H9 (cell line): ENCODE data around the gene SDK1. TPM values are rescaled to one million over a fixed set of nuclear protein-coding genes. Genes with fewer than 3 reads are reported as not detected.

Experiments
- DNase-seq: peaks from one replicate; pipeline ENCODE4 v3.0.0-alpha.2; 2017
- H2AFZ ChIP-seq: one replicate; pipeline ENCODE4 v1.6.1; 2013; ENCODE audit warnings: mild to moderate bottlenecking, low read length, control low read depth, moderate library complexity
- H2AK5ac ChIP-seq: 2 replicates; pipeline ENCODE4 v1.6.1; 2013; ENCODE audit warnings: low read length, control low read depth, mixed read lengths; ENCODE audit not compliant: insufficient read length
- H2BK120ac ChIP-seq: one replicate; pipeline ENCODE4 v1.6.1; 2013; ENCODE audit warnings: low read depth, mild to moderate bottlenecking, low read length, control low read depth, inconsistent platforms; ENCODE audit not compliant: poor library complexity, severe bottlenecking
- H2BK12ac ChIP-seq: 2 replicates; pipeline ENCODE4 v1.6.1; 2013; ENCODE audit warnings: low read length, control low read depth, mixed read lengths, low read depth; ENCODE audit not compliant: insufficient read length
- H2BK15ac ChIP-seq: 2 replicates; pipeline ENCODE4 v1.6.1; 2013; ENCODE audit warnings: low read depth, low read length, control low read depth
- H2BK20ac ChIP-seq: one replicate; pipeline ENCODE4 v1.6.1; 2013; ENCODE audit warnings: low read depth, mild to moderate bottlenecking, low read length, control low read depth, inconsistent platforms; ENCODE audit not compliant: poor library complexity, severe bottlenecking
- H2BK5ac ChIP-seq: 2 replicates; pipeline ENCODE4 v1.6.1; 2013; ENCODE audit warnings: low read length, control low read depth, mixed read lengths; ENCODE audit not compliant: insufficient read length
- H3K14ac ChIP-seq: 2 replicates; pipeline ENCODE4 v1.6.1; 2013; ENCODE audit warnings: low read length, control low read depth; ENCODE audit not compliant: insufficient read depth
- H3K18ac ChIP-seq: 2 replicates; pipeline ENCODE4 v1.6.1; 2013; ENCODE audit warnings: low read depth, mild to moderate bottlenecking, mixed read lengths, low read length, control low read depth; ENCODE audit not compliant: insufficient read length
- H3K23ac ChIP-seq: 2 replicates; pipeline ENCODE4 v1.6.1; 2013; ENCODE audit warnings: low read length, control low read depth, mixed read lengths, low read depth; ENCODE audit not compliant: insufficient read length
- H3K23me2 ChIP-seq: 2 replicates; pipeline ENCODE4 v1.6.1; 2013; ENCODE audit warnings: low read depth, mild to moderate bottlenecking, mixed read lengths, low read length, control low read depth; ENCODE audit not compliant: insufficient read length, poor library complexity, severe bottlenecking
- H3K27ac ChIP-seq: 2 replicates; pipeline ENCODE4 v1.5.1; 2013; ENCODE audit warnings: low read length, control low read depth, mixed read lengths, low read depth; ENCODE audit not compliant: insufficient read length
- H3K27me3 ChIP-seq: 2 replicates; pipeline ENCODE4 v1.6.1; 2013; ENCODE audit warnings: low read length, control low read depth, inconsistent platforms; ENCODE audit not compliant: insufficient read depth
- H3K4ac ChIP-seq: 2 replicates; pipeline ENCODE4 v1.6.1; 2013; ENCODE audit warnings: low read depth, mild to moderate bottlenecking, control low read depth, inconsistent platforms, low read length, moderate library complexity
- H3K4me1 ChIP-seq: 2 replicates; pipeline ENCODE4 v1.6.1; 2013; ENCODE audit warnings: low read length, control low read depth, inconsistent platforms; ENCODE audit not compliant: insufficient read depth
- H3K4me2 ChIP-seq: 2 replicates; pipeline ENCODE4 v1.6.1; 2013; ENCODE audit warnings: low read length, control low read depth, mixed read lengths; ENCODE audit not compliant: insufficient read length, insufficient read depth
- H3K56ac ChIP-seq: 2 replicates; pipeline ENCODE4 v1.6.1; 2013; ENCODE audit warnings: low read depth, mild to moderate bottlenecking, mixed read lengths, low read length, control low read depth; ENCODE audit not compliant: insufficient read length
- H3K79me1 ChIP-seq: 2 replicates; pipeline ENCODE4 v1.6.1; 2013; ENCODE audit warnings: low read depth, mild to moderate bottlenecking, moderate library complexity, low read length, control low read depth, inconsistent platforms; ENCODE audit not compliant: insufficient read depth, poor library complexity, severe bottlenecking
- H3K79me2 ChIP-seq: 2 replicates; pipeline ENCODE4 v1.6.1; 2013; ENCODE audit warnings: low read length, control low read depth, inconsistent platforms; ENCODE audit not compliant: insufficient read depth
- H3K9ac ChIP-seq: 2 replicates; pipeline ENCODE4 v1.6.1; 2013; ENCODE audit warnings: low read length, control low read depth, mixed read lengths; ENCODE audit not compliant: insufficient read length; ENCODE audit errors: extremely low read depth
- H3K9me3 ChIP-seq: one replicate; pipeline ENCODE4 v1.6.1; 2013; ENCODE audit warnings: low read depth, low read length, inconsistent platforms; ENCODE audit not compliant: control insufficient read depth
- H3T11ph ChIP-seq: one replicate; pipeline ENCODE4 v1.6.1; 2013; ENCODE audit warnings: mild to moderate bottlenecking, low read length, control low read depth, inconsistent platforms
- H4K20me1 ChIP-seq: one replicate; pipeline ENCODE4 v1.6.1; 2013; ENCODE audit not compliant: control insufficient read depth, insufficient read length, insufficient read depth
- H4K5ac ChIP-seq: 2 replicates; pipeline ENCODE4 v1.6.1; 2013; ENCODE audit warnings: low read depth, mild to moderate bottlenecking, mixed read lengths, low read length, control low read depth; ENCODE audit not compliant: insufficient read length
- H4K8ac ChIP-seq: replicated peaks from 2 replicates; pipeline ENCODE4 v1.6.1; 2013; ENCODE audit warnings: low read length, control low read depth, mixed read lengths, low read depth; ENCODE audit not compliant: insufficient read length
- H4K91ac ChIP-seq: 2 replicates; pipeline ENCODE4 v1.6.1; 2013; ENCODE audit warnings: low read depth, mild to moderate bottlenecking, moderate library complexity, mixed read lengths, low read length, control low read depth; ENCODE audit not compliant: insufficient read length
- H3K27ac Mint-ChIP-seq, 3 experiments: 2 replicates in 2 of 3; 3 replicates in 1 of 3; pipeline ENCODE4 v1.8.0; 2020 to 2021; ENCODE audit warnings: mixed read lengths in 3 of 3, mild to moderate bottlenecking in 1 of 3, moderate library complexity in 1 of 3
- H3K27me3 Mint-ChIP-seq: 2 replicates; pipeline ENCODE4 v1.8.0; 2021; ENCODE audit warnings: low read depth, mild to moderate bottlenecking, moderate library complexity, mixed read lengths
- H3K36me3 Mint-ChIP-seq, 3 experiments: 2 replicates in 2 of 3; 3 replicates in 1 of 3; pipeline ENCODE4 v1.8.0; 2020 to 2021; ENCODE audit warnings: low read depth in 3 of 3, mixed read lengths in 3 of 3; ENCODE audit not compliant: insufficient read depth in 1 of 3
- H3K4me1 Mint-ChIP-seq, 2 experiments: 2 replicates each; pipeline ENCODE4 v1.8.0; 2020; ENCODE audit warnings: mixed read lengths in 2 of 2
- H3K4me3 Mint-ChIP-seq, 2 experiments: 2 replicates in 1 of 2; 3 replicates in 1 of 2; pipeline ENCODE4 v1.8.0; 2020 to 2021; ENCODE audit warnings: mild to moderate bottlenecking in 2 of 2, mixed read lengths in 2 of 2, moderate library complexity in 1 of 2
- H3K9me3 Mint-ChIP-seq, 2 experiments: 2 replicates in 1 of 2; 3 replicates in 1 of 2; pipeline ENCODE4 v1.8.0; 2020; ENCODE audit warnings: mild to moderate bottlenecking in 2 of 2, mixed read lengths in 2 of 2, moderate library complexity in 1 of 2
- WGBS: extraction: QIAGEN DNeasy Blood & Tissue Kit; methylation state at CpG from one replicate; pipeline ENCODE4 v1.1.7; 2013; ENCODE audit warnings: missing lambda C conversion rate, low lambda C conversion rate, mixed read lengths; ENCODE audit not compliant: insufficient read length; ENCODE audit errors: extremely low coverage; 5-methylcytosine and 5-hydroxymethylcytosine counted together
- total RNA-seq: library from RNA; stranded (reverse); gene quantifications from 2 replicates; pipeline ENCODE4 v1.2.1, GENCODE V29; 2021
- TF ChIP-seq, protein P1 (sequence below): fragments of 200-600 bp; sonication (generic); conservative IDR thresholded peaks from 3 replicates; pipeline ENCODE4 v1.8.0; 2021; ENCODE audit warnings: antibody characterized with exemption, mild to moderate bottlenecking

SDK1 gene
- total RNA-seq, 1 experiment from 2014 or later: 8.7 TPM

DNA sequence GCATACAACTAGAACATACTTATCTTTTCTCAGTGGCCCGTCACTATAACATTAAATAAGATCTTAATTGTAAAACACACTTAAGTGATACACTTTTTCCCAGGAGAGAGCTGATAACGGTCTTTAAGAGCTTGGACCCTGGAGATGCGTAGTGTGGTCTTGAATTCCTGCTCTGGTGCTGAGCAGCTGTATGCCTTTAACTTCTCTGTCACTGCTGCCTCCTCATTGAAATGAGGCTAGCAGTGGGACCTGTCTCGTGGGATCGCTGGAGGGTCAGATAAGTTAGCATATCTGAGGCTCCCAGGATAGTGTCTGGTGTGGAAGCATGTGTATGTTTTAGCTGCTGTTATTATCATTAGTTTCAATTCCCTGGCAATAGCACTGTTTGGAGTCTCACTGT, 194.9 kb downstream of the SDK1 start:
- peaks cover 0 to 14% (median 4%) of the 10 kb centered on the region in 3 experiments; a peak in 5 of 7 replicates for H3K36me3 Mint-ChIP-seq
- Histone ChIP-seq H4K91ac (no peak overlapping the region), H2AK5ac (no peak overlapping the region), H2BK5ac (no peak overlapping the region), H3K27me3 (no peaks in the 10 kb centered on the region), H3K18ac (no peak overlapping the region), H3K27ac (no peak overlapping the region), H2BK12ac (no peak overlapping the region), H2AFZ (no peak overlapping the region), H3K4ac (no peak overlapping the region), H3K4me2 (no peak overlapping the region), H3K23ac (no peak overlapping the region), H3K9me3 (no peaks in the 10 kb centered on the region), H2BK15ac (no peak overlapping the region), H2BK20ac (no peak overlapping the region), H3K79me2 (no peaks in the 10 kb centered on the region), H3K14ac (no peak overlapping the region), H4K5ac (no peak overlapping the region), H3K56ac (no peak overlapping the region), H3T11ph (no peak overlapping the region), H2BK120ac (no peak overlapping the region), H4K20me1 (no peaks in the 10 kb centered on the region), H3K9ac (no peak overlapping the region), H3K23me2 (no peaks in the 10 kb centered on the region), H3K79me1 (no peaks in the 10 kb centered on the region), H4K8ac (no peak overlapping the region), H3K4me1 (0 out of 2 replicates have a peak, but pooled peaks cover 2% of the 10 kb centered on the region)
- no peak for DNase-seq
- H3K27ac Mint-ChIP-seq: 0 out of 7 replicates have a peak overlapping the region, but pooled peaks of 2 of the 3 experiments have one; percentile 24 to 33
- no CpG with 5 or more reads among the region's 5 CpGs for WGBS
- no peak overlapping the region for H3K4me3 Mint-ChIP-seq
- no peaks in the 10 kb centered on the region for H3K27me3 Mint-ChIP-seq
- peaks cover 6 to 13% of the 10 kb centered on the region in 2 experiments; a peak in 2 of 4 replicates for H3K4me1 Mint-ChIP-seq
- H3K9me3 Mint-ChIP-seq: peaks cover 11 to 15% of the 10 kb centered on the region in 2 experiments
- TF ChIP-seq, protein P1, sequence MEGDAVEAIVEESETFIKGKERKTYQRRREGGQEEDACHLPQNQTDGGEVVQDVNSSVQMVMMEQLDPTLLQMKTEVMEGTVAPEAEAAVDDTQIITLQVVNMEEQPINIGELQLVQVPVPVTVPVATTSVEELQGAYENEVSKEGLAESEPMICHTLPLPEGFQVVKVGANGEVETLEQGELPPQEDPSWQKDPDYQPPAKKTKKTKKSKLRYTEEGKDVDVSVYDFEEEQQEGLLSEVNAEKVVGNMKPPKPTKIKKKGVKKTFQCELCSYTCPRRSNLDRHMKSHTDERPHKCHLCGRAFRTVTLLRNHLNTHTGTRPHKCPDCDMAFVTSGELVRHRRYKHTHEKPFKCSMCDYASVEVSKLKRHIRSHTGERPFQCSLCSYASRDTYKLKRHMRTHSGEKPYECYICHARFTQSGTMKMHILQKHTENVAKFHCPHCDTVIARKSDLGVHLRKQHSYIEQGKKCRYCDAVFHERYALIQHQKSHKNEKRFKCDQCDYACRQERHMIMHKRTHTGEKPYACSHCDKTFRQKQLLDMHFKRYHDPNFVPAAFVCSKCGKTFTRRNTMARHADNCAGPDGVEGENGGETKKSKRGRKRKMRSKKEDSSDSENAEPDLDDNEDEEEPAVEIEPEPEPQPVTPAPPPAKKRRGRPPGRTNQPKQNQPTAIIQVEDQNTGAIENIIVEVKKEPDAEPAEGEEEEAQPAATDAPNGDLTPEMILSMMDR: no peak
